Measurements from ENCODE around the gene LMNA. TPM values are rescaled to one million over a fixed set of nuclear protein-coding genes. Genes with fewer than 3 reads are reported as not detected.

LMNA gene
- total RNA-seq, 1 donor from 2014 or later: 1,573 TPM

- peak; percentile 77 for DNase-seq (ENCODE audit: low read depth)
Observed at GRCh38 chr1:156104065-156104810, 10.3 kb upstream of the LMNA start.

GRCh38 chr1:156104861-156105832 is 9.4 kb upstream of the LMNA start:
- DNase-seq (ENCODE audit: low read depth): no peak

GRCh38 chr1:156106624-156107488 is 7.7 kb upstream of the LMNA start:
- DNase-seq (ENCODE audit: low read depth): peak; percentile 47

- no peak for DNase-seq (ENCODE audit: low read depth)
Observed at GRCh38 chr1:156108057-156108456, 6.5 kb upstream of the LMNA start.

GRCh38 chr1:156108664-156109241 is 5.8 kb upstream of the LMNA start:
- no peak for DNase-seq (ENCODE audit: low read depth)

- DNase-seq (ENCODE audit: low read depth): no peak
Observed at GRCh38 chr1:156110252-156110651, 4.3 kb upstream of the LMNA start.

- DNase-seq (ENCODE audit: low read depth): no peak
Observed at GRCh38 chr1:156111355-156111962, 3.1 kb upstream of the LMNA start.

- no peak for DNase-seq (ENCODE audit: low read depth)
Observed at GRCh38 chr1:156112276-156113137, 2.0 kb upstream of the LMNA start.

- no peak for DNase-seq (ENCODE audit: low read depth)
Observed at GRCh38 chr1:156113282-156113950, 1.1 kb upstream of the LMNA start.

GRCh38 chr1:156114919-156115513 is 505 bp downstream of the LMNA start:
- no peak for DNase-seq (ENCODE audit: low read depth)

- peak; percentile 88 for DNase-seq (ENCODE audit: low read depth)
Observed at GRCh38 chr1:156115514-156116374, 1.2 kb downstream of the LMNA start.

GRCh38 chr1:156116731-156117130 is 2.2 kb downstream of the LMNA start:
- peak; percentile 35 for DNase-seq (ENCODE audit: low read depth)

- peak; percentile 28 for DNase-seq (ENCODE audit: low read depth)
Observed at GRCh38 chr1:156117414-156118176, 3.1 kb downstream of the LMNA start.

GRCh38 chr1:156118177-156118868 is 3.8 kb downstream of the LMNA start:
- peak; percentile 94 for DNase-seq (ENCODE audit: low read depth)

- peak; percentile 93 for DNase-seq (ENCODE audit: low read depth)
Observed at GRCh38 chr1:156119503-156120209, 5.1 kb downstream of the LMNA start.

Data from myocyte (in vitro differentiated cells).